Esophagus mucosa (tissue), 1 donor: ENCODE results near the gene FBXO8. TPM values are rescaled to one million over a fixed set of nuclear protein-coding genes. Genes with fewer than 3 reads are reported as not detected.
"Not testable (repeated sequence)": the region's sequence is repeated elsewhere in the genome, so short reads cannot be mapped to it uniquely, and the experiment has no call there.

ENCODE experiments used
- ATAC-seq: fragments of 200-7000 bp; cut with Tn5 transposase; one replicate; pipeline ENCODE4 v1.9.1; 2020
- total RNA-seq: library from RNA; stranded (reverse); gene quantifications from one replicate; pipeline ENCODE4 v1.2.4, GENCODE V29; 2023
- donor health status: DM: yes; HTN: yes; CAD: no.

FBXO8 gene
- 21.9 TPM for total RNA-seq

- peak; percentile 72 for ATAC-seq
These were observed at the start of gene FBXO8, which contains the start of gene CEP44 for GRCh38 chr4:174283507-174284471. FBXO8 (minus strand) TSS chr4:174283667; CDS start chr4:174263092, 20,575 bp downstream. CEP44 (plus strand) TSS chr4:174283911; CDS start chr4:174299122, 15,211 bp downstream.

- ATAC-seq: no peak
These were observed 49.5 kb upstream of the FBXO8 start for GRCh38 chr4:174332741-174333493.

- ATAC-seq: no peak
These were observed 41.3 kb upstream of the FBXO8 start for GRCh38 chr4:174324725-174325124.

GRCh38 chr4:174324236-174324635, 40.8 kb upstream of the FBXO8 start:
- no peak for ATAC-seq

GRCh38 chr4:174320494-174321199, 37.2 kb upstream of the FBXO8 start:
- ATAC-seq: no peak

GRCh38 chr4:174318829-174319764, 35.6 kb upstream of the FBXO8 start:
- no peak for ATAC-seq

- no peak for ATAC-seq
These were observed 34.1 kb upstream of the FBXO8 start for GRCh38 chr4:174317531-174317930.

GRCh38 chr4:174316954-174317353, 33.5 kb upstream of the FBXO8 start:
- ATAC-seq: no peak

GRCh38 chr4:174316546-174316945, 33.1 kb upstream of the FBXO8 start:
- ATAC-seq: no peak

- ATAC-seq: peak; percentile 74
These were observed 31.3 kb upstream of the FBXO8 start for GRCh38 chr4:174314770-174315169.

GRCh38 chr4:174314274-174314673, 30.8 kb upstream of the FBXO8 start:
- no peak for ATAC-seq

GRCh38 chr4:174312993-174313392, 29.5 kb upstream of the FBXO8 start:
- no peak for ATAC-seq

- no peak for ATAC-seq
These were observed 24.2 kb upstream of the FBXO8 start for GRCh38 chr4:174307694-174308093.

GRCh38 chr4:174305961-174306360, 22.5 kb upstream of the FBXO8 start:
- no peak for ATAC-seq

GRCh38 chr4:174304664-174305063, 21.2 kb upstream of the FBXO8 start:
- no peak for ATAC-seq

GRCh38 chr4:174303687-174304086, 20.2 kb upstream of the FBXO8 start:
- no peak for ATAC-seq

GRCh38 chr4:174295142-174295541, 11.7 kb upstream of the FBXO8 start:
- ATAC-seq: not testable (repeated sequence)

GRCh38 chr4:174294641-174295040, 11.2 kb upstream of the FBXO8 start:
- not testable (repeated sequence) for ATAC-seq

- no peak for ATAC-seq
These were observed 9.0 kb upstream of the FBXO8 start for GRCh38 chr4:174292473-174292872.

GRCh38 chr4:174286870-174287269, 3.4 kb upstream of the FBXO8 start:
- no peak for ATAC-seq

- no peak for ATAC-seq
These were observed 1.0 kb upstream of the FBXO8 start for GRCh38 chr4:174284487-174284886.
